ENCODE measurements around the gene TMEM259. TPM values are rescaled to one million over a fixed set of nuclear protein-coding genes. Genes with fewer than 3 reads are reported as not detected.

TMEM259 gene
- total and polyA plus RNA-seq, 2 donors (not counting 3 experiments of a cell fraction or from before 2014, with no cell fraction given): 142 to 297 TPM

DNA sequence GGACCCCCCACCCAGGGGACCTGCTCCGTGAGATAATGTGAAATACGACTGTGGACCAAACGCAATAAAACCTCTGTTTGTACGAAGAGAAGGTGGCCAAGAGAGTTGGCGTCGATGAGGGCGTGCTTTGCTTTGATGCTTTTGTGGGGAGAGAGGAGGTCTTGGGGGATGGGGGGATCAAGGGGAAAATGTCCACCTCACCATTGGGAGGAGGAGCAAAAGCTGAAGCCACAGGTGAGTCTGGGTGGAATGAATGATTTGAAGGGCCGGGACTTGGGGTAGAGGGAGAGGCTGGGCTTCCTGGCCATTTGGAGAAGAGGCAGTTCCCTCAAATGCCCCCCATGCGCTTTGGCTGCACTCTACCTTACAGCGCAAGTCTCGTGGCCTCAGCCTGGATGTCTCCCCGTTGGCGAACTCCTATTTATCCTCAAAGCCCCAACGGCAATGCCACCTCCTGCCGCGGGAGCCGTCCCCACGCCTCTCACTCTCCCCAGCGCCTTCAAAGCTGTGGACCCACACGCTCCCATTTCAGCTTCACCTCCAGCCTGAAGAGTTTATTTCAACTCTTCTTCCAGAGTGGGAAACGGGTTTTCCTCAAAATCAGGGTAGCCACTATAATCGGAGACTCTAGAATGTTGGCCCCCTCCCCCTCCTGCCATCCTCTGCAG, 18.2 kb upstream of the TMEM259 start:
- DNase-seq (ENCODE audit: low read depth, low spot score) (no peak), FAIRE-seq (no peak)
- Histone ChIP-seq H3K4me3 (replicated peaks in 1 of 3; ENCODE audit: insufficient read depth in 1 of 3, low read depth in 1 of 3, low read length in 3 of 3) (no peak overlapping the region), H3K4me1 (ENCODE audit: control insufficient read depth, extremely low read depth, insufficient read depth, low read length) (peaks cover 25% of the 10 kb centered on the region), H4K20me1 (replicated peaks; ENCODE audit: control insufficient read depth, extremely low read depth, insufficient read depth, low read length) (no peaks in the 10 kb centered on the region), H2AFZ (ENCODE audit: low read depth, low read length) (no peak overlapping the region), H3K9me1 (replicated peaks; ENCODE audit: control insufficient read depth, extremely low read depth, insufficient read depth, low read length) (no peaks in the 10 kb centered on the region), H3K27ac (ENCODE audit: insufficient read depth, low read depth, low read length) (no peak overlapping the region), H3K79me2 (ENCODE audit: control insufficient read depth, insufficient read depth, low read length) (no peaks in the 10 kb centered on the region), H3K9me3 (replicated peaks; ENCODE audit: control insufficient read depth, insufficient read depth, low read length) (no peaks in the 10 kb centered on the region), H3K9ac (replicated peaks; ENCODE audit: extremely low read depth, insufficient read depth, low read length) (no peak overlapping the region), H3K27me3 (ENCODE audit: control insufficient read depth in 2 of 2, insufficient read depth in 2 of 2, low read length in 2 of 2) (no peaks in the 10 kb centered on the region), H3K36me3 (ENCODE audit: control insufficient read depth in 2 of 2, extremely low read depth in 1 of 2, insufficient read depth in 2 of 2, low read length in 2 of 2) (peaks cover 11 to 12% of the 10 kb centered on the region in 2 experiments), H3K4me2 (ENCODE audit: insufficient read depth, low read length) (no peak overlapping the region)
- intact Hi-C loops (cut with micrococcal nuclease): no loop called here
- CTCF ChIA-PET: interaction anchor here (0.8 to 2.7 kb wide), 4 partner anchors 10 to 28 kb away, joined by 3 to 10 read pairs (median 6); partner anchors contain the start of genes ARHGAP45, CNN2 and RNU6-2
- no TSS peak for BruUV-seq (replicated peaks)
- dilution Hi-C loops (cut with MboI; ENCODE audit: extremely low pct_ligation_motif_present, low sequenced_read_pairs): no loop called here
- no peak for TF ChIP-seq POLR2A (IDR thresholded peaks at IDR 0.05; ENCODE audit: low read depth, low read length)
- TF ChIP-seq, protein P1, sequence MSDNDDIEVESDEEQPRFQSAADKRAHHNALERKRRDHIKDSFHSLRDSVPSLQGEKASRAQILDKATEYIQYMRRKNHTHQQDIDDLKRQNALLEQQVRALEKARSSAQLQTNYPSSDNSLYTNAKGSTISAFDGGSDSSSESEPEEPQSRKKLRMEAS (IDR thresholded peaks at IDR 0.05; ENCODE audit: insufficient read depth, insufficient read length): no peak
- POLR2A ChIA-PET: interaction anchor here (1.1 to 1.7 kb wide), 2 partner anchors 11 to 65 kb away, joined by 3 to 36 read pairs; partner anchors contain the start of gene CNN2

- H2AFZ ChIP-seq (ENCODE audit: low read depth, low read length): no peak overlapping the region
- ChIA-PET CTCF (interaction anchor here (1.5 kb wide), 1 partner anchor 37 kb away, joined by 5 read pairs; the partner anchor contains the start of gene GRIN3B), POLR2A (interaction anchor here (1.8 kb wide), 1 partner anchor 11 kb away, joined by 5 read pairs; the partner anchor contains the start of gene CNN2)
- no peak overlapping the region for H3K9ac ChIP-seq (replicated peaks; ENCODE audit: extremely low read depth, insufficient read depth, low read length)
- intact Hi-C loops (cut with micrococcal nuclease) (no loop called here), dilution Hi-C loops (cut with MboI; ENCODE audit: extremely low pct_ligation_motif_present, low sequenced_read_pairs) (no loop called here)
- DNase-seq (ENCODE audit: low read depth, low spot score) (no peak), FAIRE-seq (peak; percentile 12)
- H3K27ac ChIP-seq (ENCODE audit: insufficient read depth, low read depth, low read length): peak overlapping the region; percentile 27
- H3K9me1 ChIP-seq (replicated peaks; ENCODE audit: control insufficient read depth, extremely low read depth, insufficient read depth, low read length): no peaks in the 10 kb centered on the region
- no peak overlapping the region for H3K4me3 ChIP-seq (replicated peaks in 1 of 3; ENCODE audit: insufficient read depth in 1 of 3, low read depth in 1 of 3, low read length in 3 of 3)
- no peaks in the 10 kb centered on the region for H3K27me3 ChIP-seq (ENCODE audit: control insufficient read depth in 2 of 2, insufficient read depth in 2 of 2, low read length in 2 of 2)
- no TSS peak for BruUV-seq (replicated peaks)
- peaks cover 11 to 15% of the 10 kb centered on the region in 2 experiments for H3K36me3 ChIP-seq (ENCODE audit: control insufficient read depth in 2 of 2, extremely low read depth in 1 of 2, insufficient read depth in 2 of 2, low read length in 2 of 2)
- peaks cover 25% of the 10 kb centered on the region for H3K4me1 ChIP-seq (ENCODE audit: control insufficient read depth, extremely low read depth, insufficient read depth, low read length)
- no peak overlapping the region for H3K4me2 ChIP-seq (ENCODE audit: insufficient read depth, low read length)
- no peaks in the 10 kb centered on the region for H3K9me3 ChIP-seq (replicated peaks; ENCODE audit: control insufficient read depth, insufficient read depth, low read length)
- H4K20me1 ChIP-seq (replicated peaks; ENCODE audit: control insufficient read depth, extremely low read depth, insufficient read depth, low read length): no peaks in the 10 kb centered on the region
- TF ChIP-seq FOS (IDR thresholded peaks at IDR 0.05; ENCODE audit: borderline replicate concordance, insufficient read depth, low read length): no peak
- TF ChIP-seq POLR2AphosphoS5 (IDR thresholded peaks at IDR 0.05; ENCODE audit: insufficient read depth, low read depth, low read length): no peak
- TF ChIP-seq, protein P2, sequence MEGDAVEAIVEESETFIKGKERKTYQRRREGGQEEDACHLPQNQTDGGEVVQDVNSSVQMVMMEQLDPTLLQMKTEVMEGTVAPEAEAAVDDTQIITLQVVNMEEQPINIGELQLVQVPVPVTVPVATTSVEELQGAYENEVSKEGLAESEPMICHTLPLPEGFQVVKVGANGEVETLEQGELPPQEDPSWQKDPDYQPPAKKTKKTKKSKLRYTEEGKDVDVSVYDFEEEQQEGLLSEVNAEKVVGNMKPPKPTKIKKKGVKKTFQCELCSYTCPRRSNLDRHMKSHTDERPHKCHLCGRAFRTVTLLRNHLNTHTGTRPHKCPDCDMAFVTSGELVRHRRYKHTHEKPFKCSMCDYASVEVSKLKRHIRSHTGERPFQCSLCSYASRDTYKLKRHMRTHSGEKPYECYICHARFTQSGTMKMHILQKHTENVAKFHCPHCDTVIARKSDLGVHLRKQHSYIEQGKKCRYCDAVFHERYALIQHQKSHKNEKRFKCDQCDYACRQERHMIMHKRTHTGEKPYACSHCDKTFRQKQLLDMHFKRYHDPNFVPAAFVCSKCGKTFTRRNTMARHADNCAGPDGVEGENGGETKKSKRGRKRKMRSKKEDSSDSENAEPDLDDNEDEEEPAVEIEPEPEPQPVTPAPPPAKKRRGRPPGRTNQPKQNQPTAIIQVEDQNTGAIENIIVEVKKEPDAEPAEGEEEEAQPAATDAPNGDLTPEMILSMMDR (IDR thresholded peaks at IDR 0.05; ENCODE audit: extremely low read depth in 1 of 2, insufficient read depth in 1 of 2, low read depth in 1 of 2, low read length in 2 of 2): no peak
- no peak for TF ChIP-seq GATA2 (IDR thresholded peaks at IDR 0.05; ENCODE audit: insufficient read depth, insufficient read length, low read depth, low read length)
- TF ChIP-seq POLR2A (IDR thresholded peaks at IDR 0.05; ENCODE audit: low read depth, low read length): no peak
- no peak for TF ChIP-seq MYC (IDR thresholded peaks at IDR 0.05; ENCODE audit: low read depth, low read length)
- TF ChIP-seq, protein P1 (IDR thresholded peaks at IDR 0.05; ENCODE audit: insufficient read depth, insufficient read length): no peak
- TF ChIP-seq EZH2 (IDR thresholded peaks at IDR 0.05; ENCODE audit: borderline replicate concordance, low read depth, low read length, severe bottlenecking): no peak
- TF ChIP-seq JUN (IDR thresholded peaks at IDR 0.05; ENCODE audit: borderline replicate concordance, insufficient read depth, insufficient read length, low read depth): no peak
- H3K79me2 ChIP-seq (ENCODE audit: control insufficient read depth, insufficient read depth, low read length): peaks cover 2% of the 10 kb centered on the region
Measured at GRCh38 chr19:1037621-1038064, 16.7 kb upstream of the TMEM259 start.
